HEK293T (cell line): ENCODE measurements around the gene BCHE.

Experiments
- BHLHE40 ChIP-seq: fragments of 450-650 bp; IDR thresholded peaks from 2 replicates; pipeline ENCODE4 v1.6.1; 2016; ENCODE audit warnings: mild to moderate bottlenecking, moderate library complexity, borderline replicate concordance
- FOXA1 ChIP-seq: fragments of 450-650 bp; IDR thresholded peaks from 2 replicates; pipeline ENCODE4 v1.6.1; 2016; ENCODE audit warnings: mild to moderate bottlenecking
- FOXK2 ChIP-seq: fragments of 450-650 bp; IDR thresholded peaks from 2 replicates; pipeline ENCODE4 v1.6.1; 2016; ENCODE audit warnings: mild to moderate bottlenecking
- FOXM1 ChIP-seq: fragments of 450-650 bp; IDR thresholded peaks from 2 replicates; pipeline ENCODE4 v1.6.1; 2017; ENCODE audit warnings: mild to moderate bottlenecking, borderline replicate concordance
- L3MBTL2 ChIP-seq: fragments of 450-650 bp; conservative IDR thresholded peaks from 2 replicates; pipeline ENCODE4 v1.6.1; 2016; ENCODE audit warnings: mild to moderate bottlenecking
- NFRKB ChIP-seq: fragments of 450-650 bp; IDR thresholded peaks from 2 replicates; pipeline ENCODE4 v1.6.1; 2016; ENCODE audit warnings: mild to moderate bottlenecking, moderate library complexity
- PKNOX1 ChIP-seq: fragments of 450-650 bp; IDR thresholded peaks from 2 replicates; pipeline ENCODE4 v1.6.1; 2016
- SP1 ChIP-seq: fragments of 450-650 bp; IDR thresholded peaks from 2 replicates; pipeline ENCODE4 v1.6.1; 2017
- SUZ12 ChIP-seq: fragments of 450-650 bp; IDR thresholded peaks from 2 replicates; pipeline ENCODE4 v1.6.1; 2016; ENCODE audit warnings: mild to moderate bottlenecking

DNA sequence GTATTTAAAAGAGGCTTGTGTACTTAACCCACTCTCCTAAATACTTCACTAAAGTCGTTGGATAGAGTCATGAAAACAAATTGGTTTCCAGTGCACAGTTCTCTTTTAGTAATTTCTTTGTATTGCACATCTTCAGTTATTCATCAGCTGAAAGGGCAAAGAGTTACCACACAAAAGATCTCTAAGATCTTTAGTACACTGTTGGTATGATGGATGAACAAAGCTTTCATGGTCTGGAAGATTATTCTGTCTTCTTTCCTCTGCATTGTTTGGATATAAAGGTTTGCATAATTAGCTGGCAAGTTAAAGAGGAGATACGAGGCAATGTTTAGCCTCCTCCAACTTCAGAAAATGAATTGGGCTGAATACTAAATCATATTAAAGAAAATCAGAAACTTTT is 40.5 kb downstream of the BCHE start:
- TF ChIP-seq FOXK2, result no peak
- TF ChIP-seq BHLHE40, result no peak
- no peak for TF ChIP-seq PKNOX1
- no peak for TF ChIP-seq NFRKB
- TF ChIP-seq SUZ12, result no peak
- no peak for TF ChIP-seq SP1
- TF ChIP-seq FOXM1, result no peak
- no peak for TF ChIP-seq FOXA1
- TF ChIP-seq L3MBTL2, result no peak
